ENCODE data around the gene TTLL3. TPM values are rescaled to one million over a fixed set of nuclear protein-coding genes. Genes with fewer than 3 reads are reported as not detected.
"Not testable (repeated sequence)": the region's sequence is repeated elsewhere in the genome, so short reads cannot be mapped to it uniquely, and the experiment has no call there.

TTLL3 gene
- polyA plus RNA-seq, 1 of the 3 experiments (the other 2 are of a cell fraction) = 41.6 TPM

- H3K36me3 ChIP-seq (replicated peaks in 1 of 2; ENCODE audit: control insufficient read depth in 1 of 2, insufficient read depth in 2 of 2, low read length in 1 of 2); H3K4me2 ChIP-seq; H2AFZ ChIP-seq (ENCODE audit: low read depth); H3K9me3 ChIP-seq; DNase-seq; H3K4me1 ChIP-seq (ENCODE audit: control insufficient read depth in 1 of 2, insufficient read depth in 2 of 2, low read depth in 1 of 2, low read length in 1 of 2); H4K20me1 ChIP-seq (ENCODE audit: insufficient read depth); H3K27ac ChIP-seq (ENCODE audit: low read depth in 2 of 2, low read length in 1 of 2); H3K9me2 ChIP-seq; H3K27me3 ChIP-seq (ENCODE audit: insufficient read depth); H3K79me2 ChIP-seq (ENCODE audit: insufficient read depth); POLR2A ChIA-PET; H3K9ac ChIP-seq; H3K4me3 ChIP-seq (ENCODE audit: low read depth in 2 of 2, low read length in 1 of 2): not testable (repeated sequence)
- 91% methylated on average over 5 of the region's 5 CpGs for WGBS (ENCODE audit: low lambda C conversion rate)
- CTCF ChIA-PET = interaction anchor here (0.7 kb wide), 1 partner anchor 80 kb away, joined by 4 read pairs; the partner anchor contains the start of gene PRRT3
- H3F3A ChIP-seq (replicated peaks; ENCODE audit: insufficient read depth) = peaks cover 17% of the 10 kb centered on the region
Observed at GRCh38 chr3:9872067-9872466, 62.0 kb downstream of the TTLL3 start.

- Histone ChIP-seq H3K9me2 (no peaks in the 10 kb centered on the region), H3K27ac (ENCODE audit: low read depth in 2 of 2, low read length in 1 of 2) (no peak overlapping the region; a peak in 1 of 4 replicates), H3K4me3 (ENCODE audit: low read depth in 2 of 2, low read length in 1 of 2) (no peak overlapping the region), H3F3A (replicated peaks; ENCODE audit: insufficient read depth) (peaks cover 12% of the 10 kb centered on the region), H4K20me1 (ENCODE audit: insufficient read depth) (no peaks in the 10 kb centered on the region), H3K9me3 (no peaks in the 10 kb centered on the region), H3K9ac (no peak overlapping the region), H3K4me1 (ENCODE audit: control insufficient read depth in 1 of 2, insufficient read depth in 2 of 2, low read depth in 1 of 2, low read length in 1 of 2) (peaks cover 2 to 8% of the 10 kb centered on the region in 2 experiments; a peak in 3 of 4 replicates), H3K27me3 (ENCODE audit: insufficient read depth) (no peaks in the 10 kb centered on the region), H2AFZ (ENCODE audit: low read depth) (peak overlapping the region; percentile 46; the same call in 1 of the 2 replicates), H3K79me2 (ENCODE audit: insufficient read depth) (no peaks in the 10 kb centered on the region), H3K36me3 (replicated peaks in 1 of 2; ENCODE audit: control insufficient read depth in 1 of 2, insufficient read depth in 2 of 2, low read length in 1 of 2) (no peaks in the 10 kb centered on the region), H3K4me2 (no peak overlapping the region)
- no peak for DNase-seq
- ChIA-PET CTCF (no interaction called here), POLR2A (no interaction called here)
- TF ChIP-seq GABPA (IDR thresholded peaks at IDR 0.05; ENCODE audit: low read depth) = no peak
- no peak for TF ChIP-seq RCOR1 (IDR thresholded peaks at IDR 0.05; ENCODE audit: low read length)
- no peak for TF ChIP-seq CHD2 (IDR thresholded peaks at IDR 0.05; ENCODE audit: low read length, partially characterized antibody)
- no peak for TF ChIP-seq EP300 (IDR thresholded peaks at IDR 0.05; ENCODE audit: borderline replicate concordance in 1 of 2, low read depth in 1 of 2, low read length in 1 of 2)
- no peak for TF ChIP-seq TEAD4 (IDR thresholded peaks at IDR 0.05; ENCODE audit: borderline replicate concordance, insufficient read depth)
- TF ChIP-seq USF1 (IDR thresholded peaks at IDR 0.05; ENCODE audit: borderline replicate concordance, low read depth) = no peak
- no peak for TF ChIP-seq YY1 (IDR thresholded peaks at IDR 0.05; ENCODE audit: low read depth)
Observed at GRCh38 chr3:9875448-9875847, 65.4 kb downstream of the TTLL3 start.

GRCh38 chr3:9876255-9876654 is 66.2 kb downstream of the TTLL3 start:
- DNase-seq; H3K9ac ChIP-seq; H3F3A ChIP-seq (replicated peaks; ENCODE audit: insufficient read depth); H4K20me1 ChIP-seq (ENCODE audit: insufficient read depth); POLR2A ChIA-PET; H3K4me2 ChIP-seq; H2AFZ ChIP-seq (ENCODE audit: low read depth); H3K9me2 ChIP-seq; H3K79me2 ChIP-seq (ENCODE audit: insufficient read depth); H3K27ac ChIP-seq (ENCODE audit: low read depth in 2 of 2, low read length in 1 of 2); H3K9me3 ChIP-seq; CTCF ChIA-PET; H3K4me3 ChIP-seq (ENCODE audit: low read depth in 2 of 2, low read length in 1 of 2); H3K4me1 ChIP-seq (ENCODE audit: control insufficient read depth in 1 of 2, insufficient read depth in 2 of 2, low read depth in 1 of 2, low read length in 1 of 2); H3K27me3 ChIP-seq (ENCODE audit: insufficient read depth); H3K36me3 ChIP-seq (replicated peaks in 1 of 2; ENCODE audit: control insufficient read depth in 1 of 2, insufficient read depth in 2 of 2, low read length in 1 of 2): not testable (repeated sequence)
- WGBS (ENCODE audit: low lambda C conversion rate) = 88% methylated on average over 3 of the region's 4 CpGs
